IPS-18a (cell line): Measurements from ENCODE around the gene LATS2.

Experiments
- H3K27ac ChIP-seq: one replicate; pipeline ENCODE4 v1.5.1; 2013; ENCODE audit warnings: low read length
- H3K27me3 ChIP-seq: one replicate; pipeline ENCODE4 v1.6.1; 2013; ENCODE audit warnings: mild to moderate bottlenecking, low read length; ENCODE audit not compliant: control insufficient read depth, insufficient read depth
- H3K36me3 ChIP-seq: one replicate; pipeline ENCODE4 v1.6.1; 2013; ENCODE audit warnings: low read depth, low read length; ENCODE audit not compliant: control insufficient read depth
- H3K4me1 ChIP-seq: one replicate; pipeline ENCODE4 v1.6.1; 2013; ENCODE audit warnings: low read depth, low read length; ENCODE audit not compliant: control insufficient read depth
- H3K4me3 ChIP-seq: one replicate; pipeline ENCODE4 v1.5.1; 2013; ENCODE audit warnings: low read length
- H3K9ac ChIP-seq: one replicate; pipeline ENCODE4 v1.6.1; 2013; ENCODE audit warnings: mild to moderate bottlenecking, low read length, moderate library complexity
- H3K9me3 ChIP-seq: one replicate; pipeline ENCODE4 v1.6.1; 2013; ENCODE audit warnings: low read depth, low read length; ENCODE audit not compliant: control insufficient read depth

The LATS2 gene

DNA sequence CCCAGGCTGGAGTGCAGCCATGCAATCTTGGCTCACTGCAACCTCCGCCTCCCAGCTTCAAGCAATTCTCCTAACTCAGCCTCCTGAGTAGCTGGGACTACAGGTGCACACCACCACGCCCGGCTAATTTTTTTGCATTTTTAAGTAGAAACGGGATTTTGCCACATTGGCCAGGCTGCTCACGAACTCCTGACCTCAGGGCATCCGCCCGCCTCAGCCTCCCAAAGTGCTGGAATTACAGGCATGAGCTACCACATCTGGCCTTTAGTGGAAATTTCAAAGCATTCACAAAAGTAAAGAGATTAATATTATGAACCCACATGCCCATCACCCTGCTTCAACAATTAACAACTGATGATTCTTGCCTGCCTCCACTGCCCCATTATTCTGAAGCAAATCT lies 20.5 kb upstream of the LATS2 start:
- no peak overlapping the region for H3K4me3 ChIP-seq
- no peak overlapping the region for H3K27ac ChIP-seq
- H3K9ac ChIP-seq, result no peak overlapping the region
- H3K36me3 ChIP-seq, result no peaks in the 10 kb centered on the region
- no peaks in the 10 kb centered on the region for H3K27me3 ChIP-seq
- H3K4me1 ChIP-seq, result no peaks in the 10 kb centered on the region
- no peaks in the 10 kb centered on the region for H3K9me3 ChIP-seq

DNA sequence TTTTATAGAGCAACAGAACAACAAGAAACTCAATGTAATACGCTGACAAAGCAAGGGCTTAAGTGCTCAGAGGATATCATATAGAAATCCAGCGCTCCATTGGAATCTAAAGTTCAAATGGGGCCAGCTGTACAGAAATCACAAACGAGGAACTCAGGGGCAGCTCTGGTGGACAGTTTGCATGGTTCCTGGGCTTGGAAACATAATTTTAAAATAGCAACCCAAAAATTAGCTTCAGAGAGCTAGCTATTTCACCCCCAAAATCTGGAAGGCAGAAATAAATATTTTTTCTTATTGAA lies 19.2 kb upstream of the LATS2 start:
- no peaks in the 10 kb centered on the region for H3K27me3 ChIP-seq
- H3K36me3 ChIP-seq, result no peaks in the 10 kb centered on the region
- no peaks in the 10 kb centered on the region for H3K4me1 ChIP-seq
- no peaks in the 10 kb centered on the region for H3K9me3 ChIP-seq
- H3K4me3 ChIP-seq, result no peak overlapping the region
- no peak overlapping the region for H3K9ac ChIP-seq
- no peak overlapping the region for H3K27ac ChIP-seq

DNA sequence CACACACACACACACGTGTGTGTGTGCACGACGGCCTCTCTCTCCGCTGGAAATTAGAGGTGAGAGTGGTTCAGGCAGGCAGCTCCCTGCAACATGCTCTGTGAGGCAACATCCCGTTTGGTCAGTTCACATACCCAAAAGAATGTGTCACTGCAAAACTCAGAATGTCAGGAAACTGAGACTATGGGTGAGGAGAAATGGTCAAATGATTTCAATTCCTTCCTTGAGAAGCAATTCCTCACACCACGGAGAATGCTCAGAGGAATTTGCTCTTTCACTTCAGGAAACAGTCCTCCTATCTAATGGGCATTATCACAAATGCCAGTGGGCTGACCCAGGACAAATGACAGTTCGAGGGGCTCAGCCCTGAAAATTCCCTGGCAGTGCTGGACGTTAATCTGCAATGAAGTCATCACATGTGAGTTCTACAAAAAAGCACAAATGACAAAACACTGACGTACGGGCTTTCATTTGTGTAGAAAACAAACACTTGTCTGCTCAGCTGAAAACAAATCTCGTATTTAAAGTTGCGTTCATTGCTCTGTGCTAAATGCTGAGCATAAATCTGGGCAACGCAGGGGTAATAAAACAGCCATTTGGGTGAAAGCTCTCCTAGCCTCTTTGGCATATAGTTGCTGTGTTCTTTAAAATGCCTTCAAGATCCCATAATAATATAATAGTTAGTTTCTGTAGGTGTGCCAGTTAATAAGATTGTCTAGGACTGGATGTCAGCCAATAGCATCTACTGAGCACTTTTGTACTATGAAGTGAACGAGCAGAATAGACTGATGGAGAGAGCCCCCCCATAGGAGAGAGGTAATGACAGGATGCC lies 18.6 kb upstream of the LATS2 start:
- Histone ChIP-seq H3K9me3 (no peaks in the 10 kb centered on the region), H3K27ac (no peak overlapping the region), H3K36me3 (no peaks in the 10 kb centered on the region), H3K4me3 (no peak overlapping the region), H3K4me1 (peaks cover 4% of the 10 kb centered on the region), H3K27me3 (no peaks in the 10 kb centered on the region), H3K9ac (no peak overlapping the region)

DNA sequence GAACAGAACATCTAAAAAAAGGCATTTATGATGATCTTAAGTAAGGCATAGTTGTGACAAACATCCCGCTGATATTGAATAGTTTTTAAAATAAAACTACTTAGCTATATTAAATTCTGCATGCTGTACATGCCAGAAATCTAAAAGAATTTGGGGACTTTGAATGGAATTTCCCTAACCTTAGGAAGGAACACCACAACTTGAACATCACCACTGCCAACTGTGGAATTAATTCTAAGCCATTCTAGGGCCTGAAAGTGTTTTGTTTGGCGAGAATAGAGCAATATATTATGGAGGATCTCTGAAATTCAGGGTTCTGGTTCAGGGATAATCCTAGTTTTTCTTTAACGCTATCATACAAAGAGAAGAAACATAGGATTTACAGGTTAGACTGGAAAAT lies 17.8 kb upstream of the LATS2 start:
- Histone ChIP-seq H3K9ac (no peak overlapping the region), H3K27me3 (no peaks in the 10 kb centered on the region), H3K4me1 (peaks cover 6% of the 10 kb centered on the region), H3K9me3 (no peaks in the 10 kb centered on the region), H3K4me3 (no peak overlapping the region), H3K27ac (no peak overlapping the region), H3K36me3 (no peaks in the 10 kb centered on the region)

DNA sequence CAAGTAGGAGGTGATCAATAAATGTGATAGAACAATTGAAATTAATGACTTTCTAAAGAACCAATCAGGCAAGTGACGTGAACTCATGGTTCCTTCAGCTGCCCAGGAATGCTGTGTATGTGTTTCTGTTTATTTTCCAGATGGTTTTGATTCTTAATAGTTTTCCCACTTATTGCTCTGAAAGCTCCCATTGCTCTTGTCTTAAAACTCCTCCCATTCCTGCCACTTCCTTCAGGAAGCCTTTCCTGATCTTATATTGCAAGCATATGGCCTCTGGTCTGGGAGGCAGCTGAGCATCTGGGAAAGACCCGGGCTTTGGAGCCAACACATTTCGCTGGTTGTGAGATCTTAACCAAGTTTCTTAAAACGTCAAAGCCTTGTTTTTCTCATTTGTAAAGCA lies 17.1 kb upstream of the LATS2 start:
- H3K9ac ChIP-seq, result no peak overlapping the region
- peaks cover 6% of the 10 kb centered on the region for H3K4me1 ChIP-seq
- H3K27ac ChIP-seq, result no peak overlapping the region

DNA sequence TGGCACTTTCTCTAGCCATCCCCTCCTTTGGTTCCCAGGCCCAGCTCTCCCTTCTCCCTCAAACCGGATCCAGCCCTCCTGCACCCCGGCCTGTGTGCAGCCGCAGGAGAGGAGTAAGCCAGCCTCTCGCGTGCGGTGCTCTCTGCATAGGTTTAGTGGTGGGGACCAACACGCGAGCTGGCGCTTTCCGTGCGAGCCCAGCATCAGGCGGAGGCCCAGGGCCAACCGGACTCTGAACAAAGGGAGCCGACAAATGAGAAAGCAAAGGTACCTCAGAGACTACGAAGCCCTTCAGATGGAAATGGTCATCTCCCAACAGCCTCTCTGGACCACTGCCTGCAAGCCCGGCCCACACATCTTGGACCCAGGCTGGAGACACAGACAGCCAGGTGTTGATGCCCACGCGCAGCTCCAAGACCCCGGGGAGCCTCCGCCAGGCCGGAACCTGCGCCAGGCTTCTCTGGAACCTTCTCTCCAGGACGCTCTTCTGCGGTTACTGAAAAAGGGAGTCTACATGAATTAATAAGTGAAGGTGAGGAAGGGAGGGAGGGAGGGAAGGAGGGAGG lies 16.5 kb upstream of the LATS2 start:
- Histone ChIP-seq H3K27me3 (no peaks in the 10 kb centered on the region), H3K9ac (no peak overlapping the region), H3K36me3 (no peaks in the 10 kb centered on the region), H3K9me3 (no peaks in the 10 kb centered on the region), H3K4me1 (peaks cover 6% of the 10 kb centered on the region), H3K27ac (no peak overlapping the region), H3K4me3 (no peak overlapping the region)

More for the DNA sequence above, 17.1 kb upstream of the LATS2 start:
- no peaks in the 10 kb centered on the region for H3K9me3 ChIP-seq
- H3K4me3 ChIP-seq, result no peak overlapping the region
- H3K27me3 ChIP-seq, result no peaks in the 10 kb centered on the region
- H3K36me3 ChIP-seq, result no peaks in the 10 kb centered on the region

DNA sequence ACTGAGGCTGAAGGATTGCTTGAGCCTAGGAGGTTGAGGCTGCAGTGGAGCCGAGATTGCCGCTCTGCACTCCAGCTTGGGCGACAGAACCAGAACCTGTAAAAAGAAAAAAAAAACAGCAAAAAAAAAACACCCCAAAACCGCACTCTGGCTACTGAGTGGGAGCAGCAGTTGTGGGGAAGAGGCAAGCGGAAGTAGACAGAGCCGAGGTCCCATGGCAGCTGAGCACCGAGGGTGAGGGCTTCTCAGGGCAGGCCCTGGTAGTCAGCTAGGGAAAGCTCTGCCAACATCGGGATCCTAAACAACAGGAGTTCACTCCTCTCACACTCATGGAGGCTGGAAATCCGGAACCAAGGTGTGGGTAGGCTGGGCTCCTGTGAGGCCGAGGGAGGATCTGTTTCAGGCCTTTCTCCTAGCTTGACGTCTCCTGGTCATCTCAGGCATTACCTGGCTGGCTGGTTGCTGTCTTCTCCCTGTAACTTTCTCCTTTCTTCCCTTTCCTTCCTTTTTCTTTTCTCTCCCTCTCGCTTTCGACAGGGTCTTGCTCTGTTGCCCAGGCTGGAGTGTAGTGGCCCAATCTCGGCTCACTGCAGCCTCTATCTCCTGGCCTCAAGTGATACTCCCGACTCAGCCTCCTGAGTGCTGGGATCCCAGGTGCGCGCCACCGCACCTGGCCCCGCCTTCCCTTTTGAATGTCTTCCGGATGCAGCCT lies 15.8 kb upstream of the LATS2 start:
- Histone ChIP-seq H3K9ac (no peak overlapping the region), H3K4me1 (peaks cover 6% of the 10 kb centered on the region), H3K27me3 (no peaks in the 10 kb centered on the region), H3K27ac (no peak overlapping the region), H3K36me3 (no peaks in the 10 kb centered on the region), H3K9me3 (no peaks in the 10 kb centered on the region), H3K4me3 (no peak overlapping the region)

DNA sequence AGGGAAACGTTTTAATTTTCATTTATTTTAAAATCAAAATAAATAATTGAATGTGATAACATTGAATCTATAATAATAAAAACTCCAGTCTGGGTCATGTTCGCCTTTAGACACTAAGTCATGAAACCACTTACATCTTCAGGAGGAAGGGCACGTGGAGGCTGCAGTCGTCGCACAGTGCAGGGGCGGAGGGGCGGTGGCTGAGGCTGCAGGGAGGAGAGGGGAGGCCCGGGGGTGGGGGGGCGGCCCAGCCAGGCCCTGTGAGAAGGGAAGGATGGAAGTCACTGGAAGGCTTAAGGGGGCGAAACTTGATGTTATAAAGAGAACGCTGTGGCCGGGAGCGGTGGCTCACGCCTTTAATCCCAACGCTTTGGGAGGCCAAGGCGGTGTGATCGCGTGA lies 14.9 kb upstream of the LATS2 start:
- no peak overlapping the region for H3K27ac ChIP-seq
- H3K4me1 ChIP-seq, result peaks cover 6% of the 10 kb centered on the region
- H3K9me3 ChIP-seq, result no peaks in the 10 kb centered on the region
- H3K4me3 ChIP-seq, result no peak overlapping the region
- H3K27me3 ChIP-seq, result no peaks in the 10 kb centered on the region
- H3K9ac ChIP-seq, result no peak overlapping the region
- H3K36me3 ChIP-seq, result no peaks in the 10 kb centered on the region

DNA sequence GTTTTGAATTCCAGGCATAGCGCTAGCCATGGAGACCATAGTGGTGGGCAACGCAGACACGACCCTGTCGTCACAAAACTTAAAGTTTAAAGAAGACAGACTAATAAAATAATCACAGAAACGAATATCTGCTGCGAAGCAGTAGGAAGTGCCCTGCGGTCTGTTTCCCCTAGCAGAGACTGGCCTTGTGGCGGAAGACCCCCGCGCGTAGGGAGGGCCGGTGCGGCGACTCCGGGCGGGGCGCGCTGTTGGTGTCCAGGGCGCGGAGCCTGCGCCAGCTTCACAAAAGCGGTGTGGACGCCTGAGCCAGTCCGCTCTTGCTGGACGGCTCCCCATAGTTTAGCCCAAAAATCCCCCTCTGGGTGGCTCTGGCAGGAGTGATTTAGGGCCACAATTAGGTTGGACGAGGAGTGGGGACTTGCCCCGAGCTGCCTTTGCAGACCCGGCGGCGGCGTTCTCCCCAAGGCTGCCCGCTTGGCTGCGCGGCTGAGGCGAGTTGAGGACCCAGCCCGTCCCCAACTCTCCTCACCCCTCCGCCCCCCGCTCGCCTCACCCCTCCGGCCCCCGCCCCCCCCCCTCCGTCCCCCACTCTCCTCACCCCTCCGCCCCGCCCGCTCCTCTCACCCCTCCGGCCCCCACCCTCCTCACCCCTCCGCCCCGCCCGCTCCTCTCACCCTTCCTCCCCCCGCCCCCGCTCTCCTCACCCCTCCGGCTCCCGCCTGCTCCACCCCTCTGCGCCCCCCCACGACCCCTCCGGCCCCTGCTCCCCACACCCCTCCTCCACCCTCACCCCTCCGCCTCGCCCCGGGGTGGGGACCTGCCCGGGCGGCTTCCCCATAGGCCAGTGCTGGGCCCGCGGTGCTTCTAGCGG lies 14.2 kb upstream of the LATS2 start:
- H3K27me3 ChIP-seq, result no peaks in the 10 kb centered on the region
- H3K27ac ChIP-seq, result no peak overlapping the region
- peaks cover 6% of the 10 kb centered on the region for H3K4me1 ChIP-seq
- peak overlapping the region; percentile 9 for H3K9ac ChIP-seq
- no peaks in the 10 kb centered on the region for H3K36me3 ChIP-seq
- no peaks in the 10 kb centered on the region for H3K9me3 ChIP-seq
- peak overlapping the region; percentile 47 for H3K4me3 ChIP-seq

DNA sequence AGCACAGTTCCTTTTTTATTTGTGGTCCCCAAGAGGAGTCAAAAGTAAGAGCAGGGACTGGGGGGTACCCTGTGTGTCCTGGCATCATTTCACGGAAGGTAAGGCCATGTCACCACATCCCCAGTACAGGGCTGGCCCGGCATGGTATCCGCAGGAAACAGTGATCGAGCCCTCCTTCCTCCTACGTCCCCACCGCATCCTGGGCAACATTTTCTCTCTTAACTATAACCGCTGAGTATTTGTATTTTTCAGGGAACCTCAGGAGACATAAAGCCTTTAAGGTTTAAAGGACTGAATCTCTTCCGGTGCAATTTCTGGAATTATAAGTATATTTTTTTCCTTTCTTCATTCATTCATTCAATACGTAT lies 13.6 kb upstream of the LATS2 start:
- H3K4me3 ChIP-seq, result peak overlapping the region; percentile 47
- no peaks in the 10 kb centered on the region for H3K9me3 ChIP-seq
- H3K9ac ChIP-seq, result peak overlapping the region; percentile 9
- H3K4me1 ChIP-seq, result peaks cover 6% of the 10 kb centered on the region
- H3K27me3 ChIP-seq, result no peaks in the 10 kb centered on the region
- H3K36me3 ChIP-seq, result no peaks in the 10 kb centered on the region
- no peak overlapping the region for H3K27ac ChIP-seq

DNA sequence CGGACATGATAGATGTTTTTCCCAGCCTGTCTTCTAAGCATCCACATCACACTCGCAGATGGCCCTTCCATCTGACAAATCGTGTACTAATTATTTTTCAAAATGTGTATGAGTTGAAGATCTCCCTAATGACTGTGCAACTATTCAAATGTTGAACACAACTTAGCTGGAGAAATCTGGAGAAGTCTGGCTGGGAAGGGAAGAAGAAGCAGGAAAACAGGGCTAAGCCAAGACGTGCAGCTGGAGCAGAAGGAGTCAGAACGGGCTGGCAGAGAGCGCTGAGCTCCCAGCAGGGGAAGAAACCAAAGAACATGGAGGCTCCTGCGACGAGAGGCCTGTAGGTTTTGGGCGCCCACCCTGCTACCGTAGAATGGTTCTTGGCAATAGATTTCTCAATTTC lies 13.2 kb upstream of the LATS2 start:
- Histone ChIP-seq H3K9me3 (no peaks in the 10 kb centered on the region), H3K9ac (no peak overlapping the region), H3K27ac (no peak overlapping the region), H3K4me3 (no peak overlapping the region), H3K36me3 (no peaks in the 10 kb centered on the region), H3K4me1 (peaks cover 6% of the 10 kb centered on the region), H3K27me3 (no peaks in the 10 kb centered on the region)
